ENCODE measurements around the gene AHNAK.

AHNAK gene

DNA sequence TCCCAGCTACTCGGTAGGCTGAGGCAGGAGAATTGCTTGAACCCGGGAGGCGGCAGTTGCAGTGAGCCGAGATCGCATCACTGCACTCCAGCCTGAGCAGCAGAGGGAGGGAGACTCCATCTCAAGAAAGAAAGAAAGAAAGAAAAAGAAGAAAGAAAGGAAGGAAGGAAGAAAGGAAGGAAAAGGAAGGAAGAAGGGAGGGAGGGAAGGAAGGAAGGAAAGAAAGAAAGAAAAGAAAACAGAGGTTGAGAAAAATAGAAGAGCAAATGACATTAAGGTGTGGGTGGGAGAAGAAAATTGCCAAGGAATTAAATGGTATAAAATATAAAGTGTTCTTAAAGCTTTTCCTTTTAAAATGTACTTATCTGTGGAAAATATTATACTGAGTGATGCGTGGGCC, 49.9 kb downstream of the AHNAK start:
- no peak for DNase-seq (ENCODE audit: low read depth)

DNA sequence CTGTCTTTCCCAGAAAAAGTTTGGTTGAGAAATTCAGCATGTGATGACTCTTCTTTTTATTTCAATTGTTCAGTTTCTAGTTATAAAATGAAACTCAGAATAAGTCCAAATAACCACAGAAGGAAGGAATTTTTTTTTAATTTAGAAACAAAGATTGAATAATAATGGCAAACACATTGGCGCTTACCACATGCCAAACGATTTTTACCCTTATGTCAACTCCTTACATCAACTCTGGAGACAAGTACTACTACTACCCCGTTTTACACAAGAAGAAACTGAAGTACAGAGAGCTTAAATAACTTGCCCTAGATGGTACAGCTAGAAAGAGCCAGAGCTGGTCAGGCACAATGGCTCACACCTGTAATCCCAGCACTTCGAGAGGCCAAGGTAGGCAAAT, 52.4 kb downstream of the AHNAK start:
- DNase-seq (ENCODE audit: low read depth): no peak

DNA sequence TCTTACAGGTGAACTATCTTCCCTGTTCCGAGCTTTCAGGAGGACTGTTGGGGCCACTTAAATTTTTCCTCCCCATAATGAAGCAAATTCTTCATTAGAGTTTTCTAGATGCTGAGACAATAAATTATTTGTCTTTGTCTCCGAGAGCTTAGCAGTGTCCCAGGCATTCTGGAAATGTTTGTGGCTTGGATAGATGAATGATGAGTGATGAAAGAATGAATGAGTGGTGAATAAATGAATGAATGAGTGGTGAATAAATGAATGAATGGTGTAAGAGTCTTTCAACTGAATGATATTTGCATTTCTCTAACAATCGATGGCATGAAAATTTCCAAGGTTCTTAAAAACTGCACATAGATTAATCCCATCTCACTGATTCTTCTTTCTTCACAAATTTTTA, 52.8 kb downstream of the AHNAK start:
- no peak for DNase-seq (ENCODE audit: low read depth)

DNA sequence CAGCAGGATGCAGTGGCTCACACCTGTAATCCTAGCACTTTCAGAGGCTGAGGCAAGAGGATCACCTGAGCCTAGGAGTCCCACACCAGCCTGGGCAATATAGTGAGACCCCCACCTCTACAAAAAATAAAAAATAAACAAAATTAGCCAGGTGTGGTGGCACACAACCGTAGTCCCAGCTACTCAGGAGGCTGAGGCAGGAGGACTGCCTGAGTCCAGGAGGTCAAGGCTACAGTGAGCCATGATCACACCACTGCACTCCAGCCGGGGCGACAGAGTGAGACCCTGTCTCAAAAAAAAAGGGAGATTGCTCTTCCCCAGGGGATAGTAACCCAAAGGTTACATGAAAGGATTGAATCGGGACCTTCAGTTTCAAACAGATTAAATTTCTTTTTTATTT, 54.0 kb downstream of the AHNAK start:
- no peak for DNase-seq (ENCODE audit: low read depth)

DNA sequence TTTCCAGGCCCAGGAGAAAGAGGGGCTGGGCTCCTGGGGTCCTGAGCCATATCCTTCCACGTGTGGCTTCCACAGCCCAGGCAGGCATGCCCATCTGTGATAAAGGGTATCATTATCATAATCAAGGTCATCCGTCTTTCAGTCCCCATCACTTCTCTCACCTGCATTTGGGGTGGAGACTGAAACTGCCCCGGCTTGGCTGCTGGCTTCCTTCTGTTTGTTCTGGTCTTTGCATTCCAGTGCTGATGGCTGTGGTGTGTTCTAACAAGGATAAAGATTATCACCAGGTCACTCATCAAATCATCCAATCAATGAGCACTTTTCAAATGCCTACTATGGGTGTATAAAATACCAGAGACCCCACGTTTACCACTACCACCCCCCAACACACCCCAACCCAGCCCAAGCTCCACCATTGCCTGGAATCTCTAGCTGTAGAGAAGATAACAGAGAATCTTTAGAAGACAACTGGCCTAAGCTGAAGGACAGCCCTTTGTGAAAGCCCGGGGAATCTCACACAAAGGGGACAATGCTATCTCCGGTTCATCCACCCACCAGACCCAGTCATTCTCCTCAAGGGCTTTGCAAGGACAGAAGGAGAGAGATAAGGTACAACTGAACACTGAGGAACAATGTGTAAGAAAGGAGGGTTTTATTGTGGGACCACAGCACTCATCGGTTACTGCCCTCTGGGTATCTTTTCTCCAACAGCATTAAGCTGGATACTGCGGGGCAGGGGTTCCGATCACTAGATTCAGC, 54.9 kb downstream of the AHNAK start:
- no peak for DNase-seq (ENCODE audit: low read depth)

DNA sequence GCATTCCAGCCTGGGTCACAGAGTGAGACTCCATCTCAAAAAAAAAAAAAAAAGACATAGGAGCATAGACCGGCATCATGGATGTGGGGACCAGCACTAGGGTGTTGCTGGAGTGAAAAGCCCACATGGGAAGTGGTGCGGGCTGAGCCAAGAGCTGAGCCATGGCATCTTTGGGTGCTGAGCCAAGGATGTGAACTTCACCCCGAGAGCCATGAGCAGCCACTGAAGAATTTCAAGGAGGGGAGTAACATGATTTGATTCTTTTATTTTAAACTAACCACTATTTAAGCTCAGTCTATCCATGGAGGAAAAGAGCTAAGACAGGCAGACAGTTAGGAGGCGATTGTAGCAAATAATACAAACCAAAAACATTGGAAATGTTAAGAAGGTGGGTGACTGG, 57.4 kb downstream of the AHNAK start:
- DNase-seq (ENCODE audit: low read depth): no peak

DNA sequence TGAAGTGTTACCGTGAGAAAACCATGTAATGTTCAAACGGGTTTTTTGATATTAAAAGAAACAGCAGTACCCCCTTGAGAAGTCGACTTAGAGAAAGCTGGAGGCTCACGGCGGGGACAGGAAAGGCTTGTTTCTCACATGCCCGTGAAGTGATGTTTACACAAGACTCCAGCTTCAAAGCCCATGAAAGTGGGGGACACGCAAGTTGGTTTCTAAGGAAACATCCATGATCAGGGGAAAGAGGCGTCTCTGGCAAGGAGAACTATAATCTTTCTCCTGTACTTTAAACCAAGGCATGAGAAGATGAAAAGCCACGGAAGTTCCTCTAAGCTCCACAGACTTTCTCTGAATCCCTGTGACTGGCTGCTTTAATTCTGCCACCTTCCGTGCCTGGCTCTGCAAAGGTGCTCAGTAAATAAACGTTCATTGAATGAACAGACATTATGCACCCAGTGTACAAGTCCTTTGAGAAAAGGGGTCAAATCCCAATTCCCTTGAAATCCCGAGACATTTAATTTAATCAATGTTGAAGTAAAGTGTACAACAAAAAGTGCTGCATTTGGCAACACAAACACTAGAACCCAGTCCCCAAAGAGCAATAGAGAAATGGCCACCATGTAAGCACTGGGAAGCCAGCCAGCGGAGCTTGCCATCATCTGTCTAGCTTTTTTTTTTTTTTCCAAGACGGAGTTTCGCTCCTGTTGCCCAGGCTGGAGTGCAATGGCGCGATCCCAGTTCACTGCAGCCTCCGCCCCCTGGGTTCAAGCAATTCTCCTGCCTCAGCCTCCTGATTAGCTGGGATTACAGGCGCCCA, 58.7 kb downstream of the AHNAK start:
- DNase-seq (ENCODE audit: low read depth): no peak

DNA sequence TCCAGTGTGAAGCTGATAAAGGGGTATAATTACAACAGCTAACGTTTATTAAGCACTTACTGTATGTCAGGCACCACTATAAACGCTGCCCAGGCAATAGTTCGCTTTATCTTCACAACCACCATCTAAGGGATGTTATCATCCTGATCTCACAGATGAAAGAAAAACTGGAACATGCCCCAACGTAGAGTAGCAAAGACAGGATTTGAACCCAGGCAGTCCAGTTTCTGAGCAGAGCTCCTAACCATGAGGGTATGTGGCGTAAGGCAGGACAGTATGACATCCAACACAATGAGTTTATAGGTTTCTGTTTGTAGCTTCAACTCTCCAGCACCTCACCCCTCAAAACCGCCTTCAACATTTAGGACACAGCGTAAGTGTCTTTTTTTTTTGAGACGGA, 59.5 kb downstream of the AHNAK start:
- no peak for DNase-seq (ENCODE audit: low read depth)

DNA sequence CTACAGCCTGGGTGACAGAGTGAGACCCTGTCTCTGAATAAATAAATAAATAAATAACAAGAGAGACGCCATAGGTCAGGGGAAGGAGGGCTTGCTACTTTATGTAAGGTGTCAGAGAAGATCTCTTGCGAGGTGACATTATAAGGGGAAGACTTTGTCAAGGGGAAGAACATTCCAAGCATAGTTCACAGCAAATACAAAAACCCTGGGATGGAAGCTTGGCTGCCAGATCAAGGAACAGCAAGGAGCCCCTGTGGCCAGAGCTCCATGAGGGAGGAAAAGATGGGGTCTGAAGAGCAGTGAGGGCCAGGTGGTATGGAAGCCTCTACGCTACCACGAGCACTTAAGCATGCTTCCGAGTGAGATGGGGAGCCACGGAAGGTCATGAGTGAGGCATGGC, 62.3 kb downstream of the AHNAK start:
- no peak for DNase-seq (ENCODE audit: low read depth)

DNA sequence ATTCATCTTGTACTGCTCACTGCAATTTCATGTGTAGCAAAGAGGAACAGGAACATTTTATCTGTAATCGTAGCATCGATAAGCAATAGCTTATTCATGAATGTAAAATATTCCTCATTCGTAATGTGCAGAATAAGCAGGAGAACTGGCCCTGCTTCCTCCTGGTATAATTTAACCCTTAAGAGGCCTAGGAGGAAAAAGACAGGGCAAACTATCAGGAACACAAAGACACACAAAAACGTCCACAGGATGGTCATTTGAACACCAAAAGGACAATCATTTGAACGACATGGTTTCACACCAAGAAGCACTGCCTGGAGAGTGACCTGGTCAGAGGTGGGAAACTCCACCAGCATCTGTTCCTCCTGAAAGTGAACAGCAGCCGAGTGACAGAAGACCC, 63.9 kb downstream of the AHNAK start:
- no peak for DNase-seq (ENCODE audit: low read depth)

DNA sequence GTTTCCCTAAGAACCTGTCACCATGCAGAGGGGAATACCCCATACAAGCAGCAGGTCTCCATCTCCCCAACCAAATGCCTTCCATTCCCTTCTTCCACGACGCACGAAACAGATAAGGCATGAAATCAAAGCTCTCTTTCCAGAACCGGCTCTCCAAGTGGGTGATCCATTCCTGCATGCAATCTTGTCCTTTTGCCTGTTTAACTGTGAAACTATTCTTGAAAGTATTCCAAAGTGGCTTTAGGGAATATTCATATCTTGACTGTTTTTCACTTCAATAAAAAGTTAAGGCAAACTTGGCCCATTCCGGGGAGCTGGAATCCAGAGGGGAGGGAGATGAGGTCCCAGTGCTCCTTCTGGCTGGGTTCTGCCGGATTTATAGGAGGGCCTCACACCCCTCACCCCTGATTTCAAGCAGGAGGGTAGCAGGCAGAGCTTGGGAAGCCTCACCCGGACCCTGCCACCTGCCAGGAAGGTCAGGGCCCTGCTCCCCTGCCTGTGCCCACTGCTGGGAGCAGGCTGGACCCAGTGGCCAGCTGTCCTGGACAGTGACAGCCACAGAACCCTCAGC, 66.9 kb downstream of the AHNAK start:
- DNase-seq (ENCODE audit: low read depth): no peak

DNA sequence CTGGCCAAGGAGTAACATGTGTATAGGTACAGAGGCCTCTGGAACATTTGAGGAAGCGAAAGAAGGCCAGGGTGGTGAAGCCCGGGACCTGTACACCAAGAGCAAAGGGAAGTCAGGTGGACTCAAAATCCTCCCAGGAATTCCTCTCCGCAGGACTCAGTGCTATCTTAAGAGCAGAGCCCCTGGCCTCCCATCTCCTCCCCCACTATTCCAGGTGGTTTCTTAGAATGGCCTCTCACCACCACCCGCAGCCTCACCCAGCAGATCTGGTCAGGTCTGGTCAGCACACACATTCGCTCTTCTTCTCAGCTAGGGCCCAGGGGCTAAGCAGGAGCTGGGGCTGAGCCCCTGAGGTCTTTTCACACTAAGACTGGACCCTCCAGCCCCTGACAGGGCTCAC, 68.7 kb downstream of the AHNAK start:
- DNase-seq (ENCODE audit: low read depth): no peak

DNA sequence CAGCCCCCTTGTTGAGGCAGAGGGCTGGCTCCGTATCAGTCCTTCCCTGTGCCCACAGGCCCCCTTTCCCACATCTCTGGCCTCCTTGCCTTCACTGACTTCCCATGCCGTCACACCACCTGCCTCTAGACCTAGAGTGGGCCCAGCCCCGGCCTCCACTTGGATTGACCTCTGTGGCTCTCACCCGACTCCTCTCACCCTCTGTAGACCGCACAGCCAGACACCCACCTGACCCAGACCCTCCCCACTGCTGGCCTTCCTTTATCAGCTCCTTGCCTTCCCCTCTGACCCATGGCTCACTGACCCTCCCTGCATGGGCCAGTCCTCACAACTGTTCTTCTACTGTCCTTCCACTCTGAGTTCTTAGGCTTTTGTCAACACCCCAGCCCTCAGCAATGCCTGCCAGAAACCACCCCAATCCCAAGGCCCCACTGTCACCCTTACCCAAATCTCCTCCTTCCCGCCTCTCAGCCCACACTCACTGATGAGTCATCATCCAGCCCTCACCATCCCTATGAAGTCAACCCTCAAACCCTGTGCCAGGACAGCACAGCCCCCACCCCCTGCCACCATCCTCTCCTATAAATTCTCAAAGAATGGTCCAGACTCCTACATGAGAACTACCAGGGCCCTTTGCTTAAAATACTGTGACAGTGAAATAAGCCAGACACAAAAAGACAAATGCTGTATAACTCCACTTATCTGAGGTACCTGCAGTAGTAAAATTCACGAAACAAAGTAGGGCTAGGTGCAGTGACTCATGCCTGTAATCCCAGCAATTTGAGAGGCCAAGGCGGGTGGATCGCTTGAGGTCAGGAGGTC, 74.3 kb downstream of the AHNAK start:
- peak; percentile 60 for DNase-seq (ENCODE audit: low read depth)

DNA sequence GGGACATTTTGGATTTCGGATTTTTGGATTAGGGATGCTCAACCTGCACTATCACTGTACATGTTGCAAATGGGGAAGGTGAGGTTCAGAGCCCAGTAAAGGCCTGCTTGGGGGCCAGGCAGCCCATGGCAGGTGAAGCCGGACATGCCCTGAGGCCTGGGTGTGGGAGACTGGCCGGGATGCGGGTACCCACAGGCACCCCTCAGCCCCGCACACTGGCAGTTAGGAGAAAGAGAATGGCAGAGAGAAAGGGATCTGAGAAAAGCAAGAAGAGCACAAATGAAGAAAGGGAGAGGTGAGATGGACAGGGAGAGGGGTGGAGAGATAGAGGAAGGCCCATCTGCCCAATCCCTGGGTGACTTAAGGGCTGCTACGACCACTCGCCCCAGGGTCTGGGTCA, 75.0 kb downstream of the AHNAK start:
- no peak for DNase-seq (ENCODE audit: low read depth)

DNA sequence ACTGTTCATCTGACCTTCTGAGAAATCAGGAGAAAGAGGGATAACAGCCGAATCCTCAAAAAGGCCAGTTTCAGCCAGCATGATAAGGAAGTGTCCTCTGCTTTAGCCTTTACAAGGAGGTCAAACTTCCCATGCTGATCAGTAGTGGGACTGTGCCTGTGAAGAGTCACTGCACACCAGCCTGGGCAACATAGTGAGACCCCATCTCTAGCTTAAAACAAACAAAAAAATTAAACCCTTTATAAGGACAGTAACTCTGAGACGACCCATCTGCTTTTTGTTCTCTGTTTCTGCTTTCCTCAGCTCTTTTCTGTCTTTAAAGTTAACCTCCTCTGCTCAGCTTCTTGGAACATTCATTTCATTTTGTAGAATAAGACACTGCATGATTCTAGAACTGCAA, 78.0 kb downstream of the AHNAK start:
- DNase-seq (ENCODE audit: low read depth): no peak

DNA sequence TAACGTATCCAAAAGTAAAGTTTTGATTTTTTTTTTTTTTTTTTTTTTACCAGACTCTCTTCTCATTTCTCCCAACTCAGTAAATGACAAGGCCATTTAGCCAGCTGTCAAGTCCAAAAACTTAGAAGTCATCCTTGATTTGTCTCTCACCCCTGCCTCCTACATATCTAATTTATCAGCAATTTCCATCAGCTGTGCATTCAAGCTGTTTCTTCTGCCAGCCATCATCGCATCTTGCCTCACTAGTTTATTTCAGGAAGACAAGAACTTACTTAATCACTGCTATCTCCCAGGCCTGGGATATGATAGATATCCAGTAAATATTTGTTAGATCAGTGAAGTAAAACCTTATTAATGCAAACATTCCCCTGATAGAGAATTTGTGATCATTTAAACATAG, 80.2 kb downstream of the AHNAK start:
- DNase-seq (ENCODE audit: low read depth): no peak

DNA sequence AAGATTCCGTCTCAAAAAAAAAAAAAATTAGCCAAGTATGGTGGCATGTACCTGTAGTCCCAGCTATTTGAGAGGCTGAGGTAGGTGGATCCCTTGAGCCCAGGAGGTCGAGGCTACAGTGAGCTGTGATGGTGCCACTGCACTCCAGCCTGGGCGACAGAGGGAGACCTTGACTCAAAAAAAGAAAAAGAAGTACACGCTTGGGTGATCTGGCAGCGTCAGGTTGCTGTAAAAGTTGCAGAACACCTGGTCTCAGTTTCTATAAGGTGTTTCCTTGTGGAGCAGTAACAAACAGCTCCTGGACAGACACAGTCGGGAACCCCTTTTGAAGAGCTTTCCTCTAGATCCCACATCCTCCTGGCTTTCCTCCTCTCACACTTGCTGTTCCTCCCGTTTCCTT, 82.0 kb downstream of the AHNAK start:
- no peak for DNase-seq (ENCODE audit: low read depth)

DNA sequence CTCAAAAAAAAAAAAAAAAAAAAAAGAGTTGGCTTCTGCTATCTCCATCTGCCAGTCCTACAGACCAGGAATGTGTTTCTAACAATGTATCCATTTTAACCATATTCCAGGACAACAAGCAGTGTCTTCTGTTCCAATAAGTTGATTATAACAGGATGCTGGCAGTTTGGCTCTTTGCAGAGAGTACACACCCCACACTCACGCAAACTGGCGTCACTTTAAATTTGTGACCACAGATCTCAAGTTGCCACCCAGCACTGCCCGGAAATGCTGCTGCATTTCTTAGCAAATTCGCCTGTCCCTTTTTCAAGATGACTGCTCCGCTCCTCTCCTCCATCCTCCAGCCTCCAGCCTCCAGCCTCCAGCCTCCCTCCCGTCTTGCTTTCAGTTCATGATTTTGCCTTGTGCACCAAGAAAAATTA, 83.5 kb downstream of the AHNAK start:
- no peak for DNase-seq (ENCODE audit: low read depth)

DNA sequence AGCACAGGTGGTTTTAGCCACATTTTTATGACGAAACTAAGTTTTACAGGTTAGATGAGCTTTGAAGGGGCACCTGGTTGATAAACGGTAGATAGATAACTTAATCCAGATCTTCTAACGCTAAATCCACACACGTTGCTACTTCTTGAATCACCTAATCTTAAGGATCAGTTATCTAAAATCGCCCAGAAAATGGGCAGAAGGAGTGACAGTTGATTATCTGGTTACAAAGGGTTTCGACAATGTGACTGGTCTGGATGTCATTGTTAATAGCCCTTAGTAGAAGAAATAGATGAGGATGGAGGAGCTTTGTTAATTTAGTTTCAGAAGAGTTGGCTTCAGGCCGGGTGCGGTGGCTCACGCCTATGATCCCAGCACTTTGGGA, 84.1 kb downstream of the AHNAK start:
- DNase-seq (ENCODE audit: low read depth): no peak

DNA sequence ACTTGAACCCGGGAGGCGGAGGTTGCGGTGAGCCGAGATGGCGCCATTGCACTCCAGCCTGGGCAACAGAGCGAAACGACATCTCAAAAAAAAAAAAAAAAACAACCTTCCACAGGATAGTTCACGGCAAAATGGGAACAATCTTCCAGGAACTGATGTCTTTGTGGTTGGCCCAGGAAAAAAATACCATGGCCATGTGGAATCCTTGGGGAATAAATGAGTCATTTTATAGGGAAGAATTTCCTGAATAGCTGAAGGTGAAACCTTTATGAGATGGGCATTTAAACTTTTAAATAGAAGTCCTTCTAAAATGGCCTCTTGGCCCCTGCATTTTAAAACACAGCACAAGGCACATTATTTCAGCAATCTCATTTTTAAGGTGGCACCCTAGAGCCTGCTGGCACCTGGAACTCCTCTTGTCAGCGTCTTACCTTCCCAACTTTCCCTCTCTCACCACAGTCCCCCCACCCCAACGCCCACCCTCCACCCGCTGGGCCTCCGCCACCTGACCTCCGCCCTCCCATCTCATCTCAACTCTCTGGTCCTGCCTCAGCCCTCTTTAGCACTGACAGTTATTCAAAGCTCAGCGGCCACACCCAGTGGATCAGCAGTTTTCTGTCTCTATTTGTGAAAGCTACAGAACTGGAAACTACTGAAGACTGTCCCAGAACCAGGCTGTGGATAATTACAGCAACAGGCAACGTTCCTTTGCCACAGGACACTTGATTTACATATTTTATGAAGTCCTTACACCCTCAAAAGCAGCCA, 84.7 kb downstream of the AHNAK start:
- DNase-seq (ENCODE audit: low read depth): peak; percentile 62

DNA sequence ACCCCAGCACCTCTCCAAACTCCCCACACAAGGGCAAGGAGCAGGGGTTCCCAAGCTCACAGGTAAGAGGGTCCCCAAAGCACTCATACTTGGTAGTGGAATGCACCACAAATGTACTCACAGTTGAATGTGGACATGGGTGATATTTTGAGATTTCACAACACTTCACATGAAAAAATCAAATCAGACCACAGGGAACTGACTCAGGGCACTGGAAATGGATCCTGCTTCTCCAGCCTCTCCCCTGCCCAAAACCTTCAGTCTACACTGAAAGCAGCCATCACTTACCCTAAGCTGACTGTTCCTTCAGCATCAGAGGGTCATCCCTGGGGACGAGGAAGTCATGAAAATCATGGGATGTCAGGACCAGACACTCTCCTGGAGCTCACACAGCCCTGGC, 87.5 kb downstream of the AHNAK start:
- DNase-seq (ENCODE audit: low read depth): no peak
